Tibial nerve (tissue), 3 donors: ENCODE measurements around the gene SERINC1.

Source experiments
- CTCF ChIP-seq, 5 experiments: fragments of 200-600 bp in 3 of 5; fragments of 450-650 bp in 2 of 5; sonication (generic) in 3 of 5; IDR thresholded peaks; one replicate each; pipeline ENCODE4 v1.5.1; 2016 to 2019; ENCODE audit warnings: antibody characterized with exemption in 5 of 5, mild to moderate bottlenecking in 3 of 5, moderate library complexity in 2 of 5
- POLR2A ChIP-seq, 2 donors: fragments of 450-650 bp; IDR thresholded peaks; one replicate each; pipeline ENCODE4 v1.6.1; 2017; ENCODE audit warnings: antibody characterized with exemption in 2 of 2, mild to moderate bottlenecking in 2 of 2, moderate library complexity in 2 of 2

GRCh38 chr6:122459240-122459639, 12.4 kb downstream of the SERINC1 start:
- TF ChIP-seq CTCF (IDR thresholded peaks at IDR 0.05) (no peak), POLR2A (IDR thresholded peaks at IDR 0.05) (no peak)
